ENCODE measurements around the gene PTPRT. TPM values are rescaled to one million over a fixed set of nuclear protein-coding genes. Genes with fewer than 3 reads are reported as not detected.

Gene PTPRT
- total and polyA plus RNA-seq, 2 experiments from 2014 or later = not detected

DNA sequence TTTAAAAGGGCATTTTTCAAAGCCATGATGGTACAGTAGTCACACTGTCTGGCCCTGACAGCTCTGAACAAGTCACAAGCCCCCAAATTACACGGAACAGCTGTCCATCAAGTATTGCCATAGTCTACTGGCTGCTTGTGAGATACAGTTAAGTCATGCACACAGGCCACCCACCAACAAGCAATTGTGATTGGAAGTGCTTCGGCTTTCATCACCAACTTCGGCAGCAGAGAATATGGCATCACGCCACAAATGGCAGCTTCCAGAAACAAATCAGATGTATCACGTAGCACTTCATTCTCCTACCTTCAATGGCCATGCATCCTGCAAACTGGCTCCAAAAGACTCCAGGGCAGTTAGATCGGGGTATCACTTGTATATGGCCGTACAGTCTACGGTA, 160.5 kb downstream of the PTPRT start:
- H4K20me1 ChIP-seq (replicated peaks; ENCODE audit: insufficient read depth) = no peaks in the 10 kb centered on the region
- Mint-ChIP-seq H3K4me1 (no peaks in the 10 kb centered on the region), H3K36me3 (ENCODE audit: low read depth) (peaks cover 27% of the 10 kb centered on the region), H3K27me3 (ENCODE audit: insufficient read depth, low read depth, poor library complexity) (peaks cover 4% of the 10 kb centered on the region), H3K9me3 (peaks cover 98% of the 10 kb centered on the region), H3K4me3 (no peak overlapping the region), H3K27ac (no peak overlapping the region)
- H3F3A ChIP-seq (replicated peaks; ENCODE audit: low read depth) = no peaks in the 10 kb centered on the region
- no peak overlapping the region for H2AFZ ChIP-seq
- H3K36me3 ChIP-seq (ENCODE audit: insufficient read depth) = no peaks in the 10 kb centered on the region; the same call in 1 of the 2 replicates
- H3K9me2 ChIP-seq (ENCODE audit: insufficient read depth) = no peaks in the 10 kb centered on the region
- no peaks in the 10 kb centered on the region for H3K79me2 ChIP-seq (replicated peaks; ENCODE audit: insufficient read depth)
- no peaks in the 10 kb centered on the region for H3K27me3 ChIP-seq (ENCODE audit: insufficient read depth)
- TF ChIP-seq CREB1 (CRISPR knock-in tag; IDR thresholded peaks at IDR 0.05; ENCODE audit: low read depth) (no peak), ZNF331 (CRISPR knock-in tag; IDR thresholded peaks at IDR 0.05; ENCODE audit: low read depth) (no peak), POLR2AphosphoS5 (IDR thresholded peaks at IDR 0.05; ENCODE audit: low read depth) (no peak), JUNB (IDR thresholded peaks at IDR 0.05; ENCODE audit: unreplicated experiment) (no peak), ETS1 (IDR thresholded peaks at IDR 0.05) (no peak), STAT1 (IDR thresholded peaks at IDR 0.05; ENCODE audit: unreplicated experiment) (no peak), REST (IDR thresholded peaks at IDR 0.05; ENCODE audit: unreplicated experiment) (no peak), EZH2phosphoT487 (IDR thresholded peaks at IDR 0.05; ENCODE audit: unreplicated experiment) (no peak), EZH2 (IDR thresholded peaks at IDR 0.05; ENCODE audit: low read depth, unreplicated experiment) (no peak), ZNF462 (CRISPR knock-in tag; IDR thresholded peaks at IDR 0.05) (no peak), NANOG (IDR thresholded peaks at IDR 0.05; ENCODE audit: borderline replicate concordance) (no peak), ZNF114 (CRISPR knock-in tag; IDR thresholded peaks at IDR 0.05) (no peak)
- TF ChIP-seq, protein P1, sequence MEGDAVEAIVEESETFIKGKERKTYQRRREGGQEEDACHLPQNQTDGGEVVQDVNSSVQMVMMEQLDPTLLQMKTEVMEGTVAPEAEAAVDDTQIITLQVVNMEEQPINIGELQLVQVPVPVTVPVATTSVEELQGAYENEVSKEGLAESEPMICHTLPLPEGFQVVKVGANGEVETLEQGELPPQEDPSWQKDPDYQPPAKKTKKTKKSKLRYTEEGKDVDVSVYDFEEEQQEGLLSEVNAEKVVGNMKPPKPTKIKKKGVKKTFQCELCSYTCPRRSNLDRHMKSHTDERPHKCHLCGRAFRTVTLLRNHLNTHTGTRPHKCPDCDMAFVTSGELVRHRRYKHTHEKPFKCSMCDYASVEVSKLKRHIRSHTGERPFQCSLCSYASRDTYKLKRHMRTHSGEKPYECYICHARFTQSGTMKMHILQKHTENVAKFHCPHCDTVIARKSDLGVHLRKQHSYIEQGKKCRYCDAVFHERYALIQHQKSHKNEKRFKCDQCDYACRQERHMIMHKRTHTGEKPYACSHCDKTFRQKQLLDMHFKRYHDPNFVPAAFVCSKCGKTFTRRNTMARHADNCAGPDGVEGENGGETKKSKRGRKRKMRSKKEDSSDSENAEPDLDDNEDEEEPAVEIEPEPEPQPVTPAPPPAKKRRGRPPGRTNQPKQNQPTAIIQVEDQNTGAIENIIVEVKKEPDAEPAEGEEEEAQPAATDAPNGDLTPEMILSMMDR (conservative IDR thresholded peaks at IDR 0.05; ENCODE audit: low read depth in 2 of 2) = no peak
- no peak overlapping the region for H3K27ac ChIP-seq (ENCODE audit: low read depth)
- DNase-seq (ENCODE audit: low spot score) (no peak), ATAC-seq (no peak)
- no peak overlapping the region for H3K4me2 ChIP-seq
- H3K4me3 ChIP-seq = no peak overlapping the region
- H3K4me1 ChIP-seq (ENCODE audit: insufficient read depth) = no peaks in the 10 kb centered on the region
